WTC11 (cell line): ENCODE measurements around the gene CPNE4. TPM values are rescaled to one million over a fixed set of nuclear protein-coding genes. Genes with fewer than 3 reads are reported as not detected.

Experiments used
- ATAC-seq: fragments of 200-7000 bp; cut with Tn5 transposase; 2 replicates; pipeline ENCODE4 v1.10.0; 2021; ENCODE audit warnings: mild to moderate bottlenecking, moderate library complexity
- CTCF ChIA-PET: fragments of 300-600 bp; sonication (Branson Sonifier 250); formaldehyde crosslinking; loops from one replicate; lab custom pipeline; 2021; ENCODE audit warnings: antibody characterized with exemption; lab: Charles Lee
- POLR2A ChIA-PET: fragments of 350-600 bp; sonication (Branson Sonifier 250); formaldehyde crosslinking; loops from one replicate; lab custom pipeline; 2021; ENCODE audit warnings: antibody characterized with exemption; lab: Charles Lee
- DNase-seq: peaks from one replicate; pipeline ENCODE4 v3.0.0; 2021; ENCODE audit warnings: low spot score
- H3K27ac Mint-ChIP-seq: 2 replicates; pipeline ENCODE4 v1.8.0; 2021; ENCODE audit warnings: mixed read lengths
- H3K27me3 Mint-ChIP-seq: 2 replicates; pipeline ENCODE4 v1.8.0; 2021; ENCODE audit warnings: low read depth, mild to moderate bottlenecking, moderate library complexity, mixed read lengths
- H3K36me3 Mint-ChIP-seq: 2 replicates; pipeline ENCODE4 v1.8.0; 2021; ENCODE audit warnings: mixed read lengths
- H3K4me1 Mint-ChIP-seq: 2 replicates; pipeline ENCODE4 v1.8.0; 2022; ENCODE audit warnings: mixed read lengths
- H3K4me3 Mint-ChIP-seq: 2 replicates; pipeline ENCODE4 v1.8.0; 2021; ENCODE audit warnings: mild to moderate bottlenecking, moderate library complexity, mixed read lengths
- H3K9me3 Mint-ChIP-seq: 2 replicates; pipeline ENCODE4 v1.8.0; 2021; ENCODE audit warnings: mixed read lengths
- CBFB ChIP-seq: sonication (generic); formaldehyde crosslinking; IDR thresholded peaks from 2 replicates; pipeline ENCODE4 v1.8.1; 2022; ENCODE audit warnings: mild to moderate bottlenecking, low read depth, missing genetic modification reagents
- E2F1 ChIP-seq: sonication (generic); formaldehyde crosslinking; IDR thresholded peaks from 2 replicates; pipeline ENCODE4 v1.8.0; 2022; ENCODE audit warnings: mild to moderate bottlenecking, missing genetic modification reagents
- FOXP1 ChIP-seq: sonication (generic); formaldehyde crosslinking; IDR thresholded peaks from 2 replicates; pipeline ENCODE4 v1.8.0; 2022; ENCODE audit warnings: missing genetic modification reagents, mild to moderate bottlenecking, moderate library complexity, borderline replicate concordance
- FOXP4 ChIP-seq: sonication (generic); formaldehyde crosslinking; IDR thresholded peaks from 2 replicates; pipeline ENCODE4 v1.8.0; 2022; ENCODE audit warnings: mild to moderate bottlenecking, missing genetic modification reagents
- JAZF1 ChIP-seq: fragments of 250-450 bp; sonication (Bioruptor Pico); IDR thresholded peaks from 2 replicates; pipeline ENCODE4 v1.9.0; 2021; ENCODE audit warnings: moderate library complexity, mild to moderate bottlenecking, inconsistent platforms
- NR1H2 ChIP-seq: sonication (generic); formaldehyde crosslinking; IDR thresholded peaks from 2 replicates; pipeline ENCODE4 v1.9.0; 2021; ENCODE audit warnings: mild to moderate bottlenecking, moderate library complexity, missing genetic modification reagents
- RELA ChIP-seq: sonication (generic); formaldehyde crosslinking; IDR thresholded peaks from 2 replicates; pipeline ENCODE4 v1.8.1; 2022; ENCODE audit warnings: missing genetic modification reagents, mild to moderate bottlenecking, borderline replicate concordance
- SP1 ChIP-seq: sonication (generic); formaldehyde crosslinking; conservative IDR thresholded peaks from 2 replicates; pipeline ENCODE4 v1.8.1; 2022; ENCODE audit warnings: missing genetic modification reagents
- TEAD4 ChIP-seq: sonication (generic); formaldehyde crosslinking; IDR thresholded peaks from 2 replicates; pipeline ENCODE4 v1.8.0; 2022; ENCODE audit warnings: mild to moderate bottlenecking, missing genetic modification reagents
- TP53 ChIP-seq: sonication (generic); formaldehyde crosslinking; IDR thresholded peaks from 2 replicates; pipeline ENCODE4 v1.8.1; 2023; ENCODE audit warnings: mild to moderate bottlenecking, missing genetic modification reagents
- ZMAT4 ChIP-seq: fragments of 250-450 bp; sonication (Bioruptor Pico); IDR thresholded peaks from 2 replicates; pipeline ENCODE4 v1.9.0; 2021; ENCODE audit warnings: mild to moderate bottlenecking
- ZNF138 ChIP-seq: sonication (generic); formaldehyde crosslinking; conservative IDR thresholded peaks from 2 replicates; pipeline ENCODE4 v1.8.1; 2022; ENCODE audit warnings: mild to moderate bottlenecking, moderate library complexity, missing genetic modification reagents
- ZNF416 ChIP-seq: fragments of 250-450 bp; sonication (Bioruptor Pico); IDR thresholded peaks from 2 replicates; pipeline ENCODE4 v1.9.0; 2021; ENCODE audit warnings: mild to moderate bottlenecking, inconsistent platforms
- ZNF512 ChIP-seq: sonication (generic); formaldehyde crosslinking; IDR thresholded peaks from 2 replicates; pipeline ENCODE4 v1.8.1; 2022; ENCODE audit warnings: missing genetic modification reagents, borderline replicate concordance
- ZNF671 ChIP-seq: fragments of 250-450 bp; sonication (Bioruptor Pico); IDR thresholded peaks from 2 replicates; pipeline ENCODE4 v1.8.0; 2021; ENCODE audit warnings: mild to moderate bottlenecking
- total RNA-seq: library from RNA; stranded (reverse); gene quantifications from 3 replicates; pipeline ENCODE4 v1.2.3, GENCODE V29; 2021
- TF ChIP-seq, protein P1 (sequence below): sonication (generic); formaldehyde crosslinking; IDR thresholded peaks from 2 replicates; pipeline ENCODE4 v1.8.1; 2023; ENCODE audit warnings: mild to moderate bottlenecking, missing genetic modification reagents, moderate library complexity
- TF ChIP-seq, protein P2 (sequence below): sonication (generic); formaldehyde crosslinking; IDR thresholded peaks from 2 replicates; pipeline ENCODE4 v1.8.1; 2022; ENCODE audit warnings: mild to moderate bottlenecking, missing genetic modification reagents, moderate library complexity, borderline replicate concordance
- TF ChIP-seq, protein P3 (sequence below): fragments of 250-450 bp; sonication (Bioruptor Pico); IDR thresholded peaks from 2 replicates; pipeline ENCODE4 v1.9.0; 2021; ENCODE audit warnings: mild to moderate bottlenecking, borderline replicate concordance

The CPNE4 gene
- total RNA-seq, 1 experiment from 2014 or later, result 2.4 TPM

DNA sequence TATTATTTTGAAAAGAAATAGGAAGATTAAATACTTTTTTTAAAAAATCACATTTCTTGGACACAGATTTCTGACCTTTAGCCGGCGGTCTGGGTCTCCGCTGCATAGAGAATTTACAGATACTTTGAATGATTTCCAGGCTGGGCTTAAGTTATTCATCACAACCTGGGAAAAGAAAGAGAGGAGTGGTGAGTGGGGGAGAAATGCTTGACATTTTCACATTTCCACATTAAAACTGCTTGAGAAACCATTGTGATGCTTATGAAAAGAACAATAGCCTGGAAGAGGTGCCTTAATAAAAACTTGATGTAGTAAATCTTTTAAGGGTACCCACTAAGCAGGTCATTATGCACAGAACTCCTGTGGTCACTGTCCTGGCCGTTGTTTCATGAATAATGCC is 365.2 kb downstream of the CPNE4 start (continued):
- TF ChIP-seq, protein P1, sequence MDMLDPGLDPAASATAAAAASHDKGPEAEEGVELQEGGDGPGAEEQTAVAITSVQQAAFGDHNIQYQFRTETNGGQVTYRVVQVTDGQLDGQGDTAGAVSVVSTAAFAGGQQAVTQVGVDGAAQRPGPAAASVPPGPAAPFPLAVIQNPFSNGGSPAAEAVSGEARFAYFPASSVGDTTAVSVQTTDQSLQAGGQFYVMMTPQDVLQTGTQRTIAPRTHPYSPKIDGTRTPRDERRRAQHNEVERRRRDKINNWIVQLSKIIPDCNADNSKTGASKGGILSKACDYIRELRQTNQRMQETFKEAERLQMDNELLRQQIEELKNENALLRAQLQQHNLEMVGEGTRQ (CRISPR knock-in tag), result no peak
- TF ChIP-seq ZNF671 (no peak), CBFB (no peak), ZNF512 (CRISPR knock-in tag) (no peak), FOXP4 (CRISPR knock-in tag) (no peak), E2F1 (CRISPR knock-in tag) (no peak), TEAD4 (no peak), SP1 (no peak), ZNF138 (CRISPR knock-in tag) (no peak), RELA (CRISPR knock-in tag) (no peak), FOXP1 (CRISPR knock-in tag) (no peak)
- TF ChIP-seq, protein P2, sequence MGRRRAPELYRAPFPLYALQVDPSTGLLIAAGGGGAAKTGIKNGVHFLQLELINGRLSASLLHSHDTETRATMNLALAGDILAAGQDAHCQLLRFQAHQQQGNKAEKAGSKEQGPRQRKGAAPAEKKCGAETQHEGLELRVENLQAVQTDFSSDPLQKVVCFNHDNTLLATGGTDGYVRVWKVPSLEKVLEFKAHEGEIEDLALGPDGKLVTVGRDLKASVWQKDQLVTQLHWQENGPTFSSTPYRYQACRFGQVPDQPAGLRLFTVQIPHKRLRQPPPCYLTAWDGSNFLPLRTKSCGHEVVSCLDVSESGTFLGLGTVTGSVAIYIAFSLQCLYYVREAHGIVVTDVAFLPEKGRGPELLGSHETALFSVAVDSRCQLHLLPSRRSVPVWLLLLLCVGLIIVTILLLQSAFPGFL (CRISPR knock-in tag), result no peak

DNA sequence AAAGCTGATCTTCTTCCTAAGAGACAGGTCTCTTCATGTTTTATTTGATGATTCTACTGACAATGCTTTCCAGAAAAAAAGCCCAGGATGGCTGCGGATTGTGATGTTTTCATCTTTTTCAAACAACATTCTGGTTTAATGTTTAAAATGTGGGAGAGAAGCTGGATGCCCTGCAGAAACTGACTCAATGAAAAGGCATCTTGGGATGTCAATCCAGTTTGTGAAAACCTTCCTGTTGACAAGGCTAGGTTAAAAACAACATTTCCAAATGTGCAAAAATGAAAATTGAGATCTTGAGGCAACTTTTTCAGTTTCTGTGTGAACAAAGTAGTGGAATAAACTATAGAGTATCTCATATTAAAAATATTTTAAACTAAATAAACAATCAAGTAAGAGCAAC is 376.0 kb downstream of the CPNE4 start:
- TF ChIP-seq, protein P3, sequence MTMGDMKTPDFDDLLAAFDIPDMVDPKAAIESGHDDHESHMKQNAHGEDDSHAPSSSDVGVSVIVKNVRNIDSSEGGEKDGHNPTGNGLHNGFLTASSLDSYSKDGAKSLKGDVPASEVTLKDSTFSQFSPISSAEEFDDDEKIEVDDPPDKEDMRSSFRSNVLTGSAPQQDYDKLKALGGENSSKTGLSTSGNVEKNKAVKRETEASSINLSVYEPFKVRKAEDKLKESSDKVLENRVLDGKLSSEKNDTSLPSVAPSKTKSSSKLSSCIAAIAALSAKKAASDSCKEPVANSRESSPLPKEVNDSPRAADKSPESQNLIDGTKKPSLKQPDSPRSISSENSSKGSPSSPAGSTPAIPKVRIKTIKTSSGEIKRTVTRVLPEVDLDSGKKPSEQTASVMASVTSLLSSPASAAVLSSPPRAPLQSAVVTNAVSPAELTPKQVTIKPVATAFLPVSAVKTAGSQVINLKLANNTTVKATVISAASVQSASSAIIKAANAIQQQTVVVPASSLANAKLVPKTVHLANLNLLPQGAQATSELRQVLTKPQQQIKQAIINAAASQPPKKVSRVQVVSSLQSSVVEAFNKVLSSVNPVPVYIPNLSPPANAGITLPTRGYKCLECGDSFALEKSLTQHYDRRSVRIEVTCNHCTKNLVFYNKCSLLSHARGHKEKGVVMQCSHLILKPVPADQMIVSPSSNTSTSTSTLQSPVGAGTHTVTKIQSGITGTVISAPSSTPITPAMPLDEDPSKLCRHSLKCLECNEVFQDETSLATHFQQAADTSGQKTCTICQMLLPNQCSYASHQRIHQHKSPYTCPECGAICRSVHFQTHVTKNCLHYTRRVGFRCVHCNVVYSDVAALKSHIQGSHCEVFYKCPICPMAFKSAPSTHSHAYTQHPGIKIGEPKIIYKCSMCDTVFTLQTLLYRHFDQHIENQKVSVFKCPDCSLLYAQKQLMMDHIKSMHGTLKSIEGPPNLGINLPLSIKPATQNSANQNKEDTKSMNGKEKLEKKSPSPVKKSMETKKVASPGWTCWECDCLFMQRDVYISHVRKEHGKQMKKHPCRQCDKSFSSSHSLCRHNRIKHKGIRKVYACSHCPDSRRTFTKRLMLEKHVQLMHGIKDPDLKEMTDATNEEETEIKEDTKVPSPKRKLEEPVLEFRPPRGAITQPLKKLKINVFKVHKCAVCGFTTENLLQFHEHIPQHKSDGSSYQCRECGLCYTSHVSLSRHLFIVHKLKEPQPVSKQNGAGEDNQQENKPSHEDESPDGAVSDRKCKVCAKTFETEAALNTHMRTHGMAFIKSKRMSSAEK (CRISPR knock-in tag), result no peak
- TF ChIP-seq TP53 (CRISPR knock-in tag), result no peak
- TF ChIP-seq ZNF416 (CRISPR knock-in tag), result no peak
- TF ChIP-seq JAZF1 (CRISPR knock-in tag), result no peak
- TF ChIP-seq E2F1 (CRISPR knock-in tag), result no peak
- no peak for TF ChIP-seq NR1H2 (CRISPR knock-in tag)
- no peak for TF ChIP-seq ZMAT4 (CRISPR knock-in tag)
- Mint-ChIP-seq H3K27me3 (no peaks in the 10 kb centered on the region; the same call in 1 of the 2 replicates), H3K27ac (no peak overlapping the region), H3K36me3 (peaks cover 14% of the 10 kb centered on the region), H3K4me3 (no peak overlapping the region), H3K9me3 (peaks cover 28% of the 10 kb centered on the region), H3K4me1 (peaks cover 13% of the 10 kb centered on the region)
- POLR2A ChIA-PET, result no interaction called here
- CTCF ChIA-PET, result no interaction called here
- ATAC-seq, result no peak
- DNase-seq, result no peak
